Tibial artery (tissue), 4 donors: ENCODE results near the gene B4GALT1.

Experiments used
- DNase-seq, 2 donors: peaks; one replicate each; pipeline ENCODE4 v3.0.0-alpha.2; 2019
- H3K27ac ChIP-seq, 2 donors: fragments of 200-600 bp; sonication (generic) in 1 of 2; 1 replicate in 1 of 2; 2 replicates in 1 of 2; pipeline ENCODE4 v1.5.1; 2018 to 2019; ENCODE audit warnings: mild to moderate bottlenecking in 1 of 2
- H3K27me3 ChIP-seq, 2 donors: fragments of 200-600 bp; sonication (generic) in 1 of 2; one replicate each; pipeline versions ENCODE4 v1.5.1 to v1.6.0; 2016 to 2019
- H3K36me3 ChIP-seq, 3 donors: fragments of 200-600 bp; sonication (generic) in 2 of 3; one replicate each; pipeline ENCODE4 v1.5.1; 2016 to 2019; ENCODE audit warnings: mild to moderate bottlenecking in 2 of 3
- H3K4me1 ChIP-seq, 4 donors: fragments of 200-600 bp; sonication (generic) in 2 of 4; 1 replicate in 3 of 4; 2 replicates in 1 of 4; pipeline ENCODE4 v1.5.1; 2016 to 2019
- H3K4me3 ChIP-seq, 2 donors: fragments of 200-600 bp; sonication (generic) in 1 of 2; 1 replicate in 1 of 2; 2 replicates in 1 of 2; pipeline ENCODE4 v1.5.1; 2018 to 2019; ENCODE audit warnings: mild to moderate bottlenecking in 2 of 2
- H3K9me3 ChIP-seq, 3 donors: fragments of 200-600 bp; sonication (generic) in 1 of 3; one replicate each; pipeline ENCODE4 v1.5.1; 2016 to 2019
- CTCF ChIP-seq, 2 experiments: fragments of 200-600 bp in 1 of 2; fragments of 450-650 bp in 1 of 2; IDR thresholded peaks; one replicate each; pipeline ENCODE4 v1.5.1; 2017 to 2019; ENCODE audit warnings: antibody characterized with exemption in 2 of 2, mild to moderate bottlenecking in 1 of 2, moderate library complexity in 1 of 2
- intact Hi-C: fragments of 100-400 bp; cut with DNase I; formaldehyde crosslinking; loops from one replicate; pipeline ENCODE4 v1.15.0; 2023; ENCODE audit warnings: low total_unique reads

B4GALT1 gene

DNA sequence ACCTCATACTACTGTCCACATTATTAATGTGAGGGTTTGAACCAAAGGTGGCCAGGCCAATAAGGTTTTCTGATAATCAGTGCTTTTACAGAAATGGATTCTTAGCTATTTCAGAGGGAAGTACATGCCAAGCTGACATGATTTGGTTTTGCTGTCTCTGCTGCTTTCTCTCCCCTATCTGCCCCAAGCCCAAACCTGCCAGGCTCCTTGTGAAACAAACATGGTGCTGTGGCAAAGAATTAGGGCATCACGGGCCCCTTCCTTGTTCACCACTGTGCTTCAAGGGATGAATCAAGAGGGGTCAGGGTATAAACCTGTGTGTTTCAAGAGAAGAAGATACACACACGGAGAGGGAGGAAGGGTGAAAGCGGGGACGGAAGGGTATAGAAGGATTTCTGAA, 49.3 kb downstream of the B4GALT1 start:
- peak in 1 of 2 donors; percentile 13 for DNase-seq
- Histone ChIP-seq H3K4me3 (no peak overlapping the region), H3K27me3 (no peaks in the 10 kb centered on the region), H3K4me1 (peaks cover 0 to 18% (median 9%) of the 10 kb centered on the region in 4 donors), H3K9me3 (no peaks in the 10 kb centered on the region), H3K27ac (no peak overlapping the region), H3K36me3 (peaks cover 22 to 90% (median 63%) of the 10 kb centered on the region in 3 donors)
- no peak for TF ChIP-seq CTCF (IDR thresholded peaks at IDR 0.05)
- intact Hi-C loops, result no loop called here

- Histone ChIP-seq H3K4me3 (no peak overlapping the region), H3K27ac (no peak overlapping the region), H3K27me3 (no peaks in the 10 kb centered on the region), H3K4me1 (peaks cover 0 to 18% (median 9%) of the 10 kb centered on the region in 4 donors), H3K9me3 (no peaks in the 10 kb centered on the region), H3K36me3 (peaks cover 23 to 92% (median 68%) of the 10 kb centered on the region in 3 donors)
- intact Hi-C loops, result no loop called here
- TF ChIP-seq CTCF (IDR thresholded peaks at IDR 0.05), result no peak
- no peak for DNase-seq
These were observed 49.8 kb downstream of the B4GALT1 start for GRCh38 chr9:33117306-33117705.

- Histone ChIP-seq H3K9me3 (no peaks in the 10 kb centered on the region), H3K27me3 (no peaks in the 10 kb centered on the region), H3K4me1 (peaks cover 0 to 18% (median 9%) of the 10 kb centered on the region in 4 donors), H3K4me3 (no peak overlapping the region), H3K27ac (no peak overlapping the region), H3K36me3 (peaks cover 28 to 92% (median 72%) of the 10 kb centered on the region in 3 donors)
- intact Hi-C loops, result no loop called here
- TF ChIP-seq CTCF (IDR thresholded peaks at IDR 0.05), result no peak
- DNase-seq, result peak in 1 of 2 donors; percentile 40
These were observed 50.3 kb downstream of the B4GALT1 start for GRCh38 chr9:33116860-33117259.

- Histone ChIP-seq H3K9me3 (no peaks in the 10 kb centered on the region), H3K27ac (no peak overlapping the region), H3K4me3 (no peak overlapping the region), H3K4me1 (peaks cover 0 to 18% (median 7%) of the 10 kb centered on the region in 4 donors), H3K27me3 (no peaks in the 10 kb centered on the region), H3K36me3 (peaks cover 30 to 95% (median 74%) of the 10 kb centered on the region in 3 donors)
- intact Hi-C loops, result no loop called here
- DNase-seq, result peak in 1 of 2 donors; percentile 41
- no peak for TF ChIP-seq CTCF (IDR thresholded peaks at IDR 0.05)
These were observed 52.4 kb downstream of the B4GALT1 start for GRCh38 chr9:33114746-33115145.

DNA sequence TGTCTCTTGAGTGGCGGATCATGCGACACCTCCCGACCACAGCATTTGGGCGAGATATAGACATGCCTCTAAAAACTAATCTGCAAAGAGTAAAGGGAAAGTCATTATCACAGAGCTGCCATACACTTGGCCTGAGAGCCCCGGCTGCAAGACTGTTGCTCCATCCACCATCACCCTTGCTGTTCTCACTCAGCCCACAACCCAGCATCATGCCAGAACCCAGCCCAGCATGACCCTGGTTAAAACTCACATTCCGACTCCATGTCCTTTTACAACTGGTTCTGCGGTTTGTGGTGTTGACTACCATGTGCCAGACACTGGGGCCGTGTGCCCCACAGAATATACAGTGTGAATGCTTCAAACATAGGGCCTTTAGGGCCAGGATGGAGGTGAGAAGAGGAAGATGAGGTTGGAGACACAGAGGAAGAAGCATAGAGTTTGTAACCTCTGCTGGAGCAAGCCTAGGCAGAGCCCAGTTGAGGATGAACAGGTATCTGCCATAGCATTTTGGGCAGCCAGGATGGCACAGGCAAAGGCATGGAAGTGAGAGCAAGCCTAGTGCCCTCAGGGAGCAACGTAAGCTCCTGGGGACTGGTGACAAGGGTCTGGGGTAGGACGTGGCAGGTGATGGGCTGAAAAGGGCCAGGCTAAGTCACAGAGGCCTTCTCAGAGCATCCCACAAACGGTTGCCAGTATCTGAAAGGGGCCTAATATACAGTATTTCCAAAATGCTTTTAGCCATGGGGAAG, 53.2 kb downstream of the B4GALT1 start:
- no peak overlapping the region for H3K27ac ChIP-seq
- H3K4me1 ChIP-seq, result peaks cover 0 to 18% (median 7%) of the 10 kb centered on the region in 4 donors
- intact Hi-C loops, result no loop called here
- H3K4me3 ChIP-seq, result no peak overlapping the region
- DNase-seq, result peak in 1 of 2 donors; percentile 38
- no peaks in the 10 kb centered on the region for H3K9me3 ChIP-seq
- TF ChIP-seq CTCF (IDR thresholded peaks at IDR 0.05), result no peak
- no peaks in the 10 kb centered on the region for H3K27me3 ChIP-seq
- H3K36me3 ChIP-seq, result peaks cover 30 to 88% (median 66%) of the 10 kb centered on the region in 3 donors
